Keratinocyte (primary cell): Measurements from ENCODE around the gene BASP1. TPM values are rescaled to one million over a fixed set of nuclear protein-coding genes. Genes with fewer than 3 reads are reported as not detected.

Source experiments
- DNase-seq: peaks from one replicate; pipeline ENCODE4 v3.0.0-alpha.2; 2011; ENCODE audit warnings: low read depth, missing footprints, low spot score
- FAIRE-seq: peaks from 2 replicates; lab custom pipeline; 2011; peaks lifted over from hg19 to GRCh38; lab: Jason Lieb, UNC
- H2AFZ ChIP-seq: 2 replicates; pipeline ENCODE4 v1.6.0; 2012; ENCODE audit warnings: low read length, control low read depth, inconsistent platforms; ENCODE audit not compliant: control insufficient read depth
- H3K27ac ChIP-seq: 2 replicates; pipeline ENCODE4 v1.5.1; 2011; ENCODE audit warnings: low read length; ENCODE audit not compliant: control insufficient read depth, insufficient read depth
- H3K27me3 ChIP-seq: 3 replicates; pipeline ENCODE4 v1.6.0; 2011; ENCODE audit warnings: low read length; ENCODE audit not compliant: control insufficient read depth, insufficient read depth; ENCODE audit errors: extremely low read depth
- H3K36me3 ChIP-seq, 2 experiments: 2 replicates in 1 of 2; 3 replicates in 1 of 2; pipeline ENCODE4 v1.5.1; 2011; ENCODE audit warnings: low read length in 2 of 2, mild to moderate bottlenecking in 1 of 2; ENCODE audit not compliant: control insufficient read depth in 2 of 2, insufficient read depth in 2 of 2; ENCODE audit errors: extremely low read depth in 1 of 2
- H3K4me1 ChIP-seq: 3 replicates; pipeline ENCODE4 v1.5.1; 2011; ENCODE audit warnings: low read length; ENCODE audit not compliant: control insufficient read depth, insufficient read depth; ENCODE audit errors: extremely low read depth
- H3K4me2 ChIP-seq: 3 replicates; pipeline ENCODE4 v1.6.0; 2011; ENCODE audit warnings: low read depth, low read length; ENCODE audit not compliant: control insufficient read depth, insufficient read depth; ENCODE audit errors: extremely low read depth
- H3K4me3 ChIP-seq, 3 experiments: fragments of 200-600 bp in 1 of 3; sonication (generic) in 1 of 3; 2 replicates in 2 of 3; 3 replicates in 1 of 3; pipeline ENCODE4 v1.5.1; 2011 to 2016; ENCODE audit warnings: low read length in 3 of 3, mild to moderate bottlenecking in 3 of 3, control low read depth in 2 of 3, inconsistent platforms in 1 of 3, low read depth in 1 of 3, mixed read lengths in 1 of 3, mixed run types in 1 of 3, moderate library complexity in 1 of 3; ENCODE audit not compliant: control insufficient read depth in 2 of 3, insufficient read depth in 2 of 3; ENCODE audit errors: extremely low read depth in 1 of 3
- H3K79me2 ChIP-seq: 2 replicates; pipeline ENCODE4 v1.6.0; 2012; ENCODE audit warnings: low read length; ENCODE audit not compliant: control insufficient read depth, insufficient read depth
- H3K9ac ChIP-seq: 3 replicates; pipeline ENCODE4 v1.6.0; 2011; ENCODE audit warnings: low read length; ENCODE audit not compliant: control insufficient read depth, insufficient read depth; ENCODE audit errors: extremely low read depth
- H3K9me1 ChIP-seq: 3 replicates; pipeline ENCODE4 v1.6.0; 2011; ENCODE audit warnings: low read length; ENCODE audit not compliant: control insufficient read depth, insufficient read depth; ENCODE audit errors: extremely low read depth
- H3K9me3 ChIP-seq: 2 replicates; pipeline ENCODE4 v1.5.1; 2012; ENCODE audit warnings: low read depth, low read length; ENCODE audit not compliant: control insufficient read depth
- H4K20me1 ChIP-seq: 3 replicates; pipeline ENCODE4 v1.6.0; 2011; ENCODE audit warnings: low read length; ENCODE audit not compliant: control insufficient read depth, insufficient read depth; ENCODE audit errors: extremely low read depth
- EZH2 ChIP-seq: IDR thresholded peaks from one replicate; pipeline ENCODE4 v1.6.1; 2012; ENCODE audit warnings: inconsistent platforms, mild to moderate bottlenecking, low read length, moderate library complexity
- dilution Hi-C: fragments of 300-500 bp; cut with MboI; formaldehyde crosslinking; loops from one replicate; pipeline ENCODE4 v1.7.0; 2020; ENCODE audit warnings: low sequenced_read_pairs; ENCODE audit not compliant: extremely low pct_ligation_motif_present
- polyA plus RNA-seq, 5 experiments: library from polyadenylated mRNA; depleted of rRNA in 3 of 5; stranded (reverse) in 3 of 5; stranded (forward) in 1 of 5; unstranded in 1 of 5; fragments of >200 nt; gene quantifications; 1 replicate in 1 of 5; 2 replicates in 3 of 5; 3 replicates in 1 of 5; pipeline versions ENCODE4 v1.2.1 to v1.2.3, GENCODE V29; 2011 to 2012; ENCODE audit warnings: missing spikeins in 2 of 5, low read depth in 1 of 5, low replicate concordance in 1 of 5
- TF ChIP-seq, protein P1 (sequence below), 3 experiments: IDR thresholded peaks in 1 of 3; conservative IDR thresholded peaks in 1 of 3; optimal IDR thresholded peaks in 1 of 3; 2 replicates in 2 of 3; 3 replicates in 1 of 3; pipeline versions ENCODE3 to v1.5.1; 2011; ENCODE audit warnings: low read length in 3 of 3, mild to moderate bottlenecking in 3 of 3, moderate library complexity in 2 of 3, control low read depth in 1 of 3, inconsistent platforms in 1 of 3; ENCODE audit not compliant: insufficient read depth in 2 of 3; ENCODE audit errors: extremely low read depth in 1 of 3

Gene BASP1
- polyA plus RNA-seq, 1 donor (not counting 4 experiments of a cell fraction or from before 2014, with no cell fraction given), result 127 TPM

- Histone ChIP-seq H3K4me1 (peaks cover 45% of the 10 kb centered on the region), H3K9ac (no peak overlapping the region), H3K27me3 (no peaks in the 10 kb centered on the region), H4K20me1 (no peaks in the 10 kb centered on the region), H3K4me2 (peak overlapping the region; percentile 37), H2AFZ (no peak overlapping the region), H3K36me3 (peaks cover 7 to 14% of the 10 kb centered on the region in 2 experiments), H3K9me3 (no peaks in the 10 kb centered on the region), H3K9me1 (no peaks in the 10 kb centered on the region), H3K27ac (peak overlapping the region; percentile 45), H3K4me3 (no peak overlapping the region), H3K79me2 (peaks cover 79% of the 10 kb centered on the region)
- dilution Hi-C loops, result no loop called here
- DNase-seq (no peak), FAIRE-seq (peak; percentile 52)
- TF ChIP-seq, protein P1, sequence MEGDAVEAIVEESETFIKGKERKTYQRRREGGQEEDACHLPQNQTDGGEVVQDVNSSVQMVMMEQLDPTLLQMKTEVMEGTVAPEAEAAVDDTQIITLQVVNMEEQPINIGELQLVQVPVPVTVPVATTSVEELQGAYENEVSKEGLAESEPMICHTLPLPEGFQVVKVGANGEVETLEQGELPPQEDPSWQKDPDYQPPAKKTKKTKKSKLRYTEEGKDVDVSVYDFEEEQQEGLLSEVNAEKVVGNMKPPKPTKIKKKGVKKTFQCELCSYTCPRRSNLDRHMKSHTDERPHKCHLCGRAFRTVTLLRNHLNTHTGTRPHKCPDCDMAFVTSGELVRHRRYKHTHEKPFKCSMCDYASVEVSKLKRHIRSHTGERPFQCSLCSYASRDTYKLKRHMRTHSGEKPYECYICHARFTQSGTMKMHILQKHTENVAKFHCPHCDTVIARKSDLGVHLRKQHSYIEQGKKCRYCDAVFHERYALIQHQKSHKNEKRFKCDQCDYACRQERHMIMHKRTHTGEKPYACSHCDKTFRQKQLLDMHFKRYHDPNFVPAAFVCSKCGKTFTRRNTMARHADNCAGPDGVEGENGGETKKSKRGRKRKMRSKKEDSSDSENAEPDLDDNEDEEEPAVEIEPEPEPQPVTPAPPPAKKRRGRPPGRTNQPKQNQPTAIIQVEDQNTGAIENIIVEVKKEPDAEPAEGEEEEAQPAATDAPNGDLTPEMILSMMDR (optimal IDR thresholded peaks at IDR 0.05 in 1 of 3, IDR thresholded peaks at IDR 0.05 in 1 of 3, conservative IDR thresholded peaks at IDR 0.05 in 1 of 3; ENCODE audit: extremely low read depth in 1 of 3, insufficient read depth in 2 of 3, low read length in 3 of 3), result no peak
- no peak for TF ChIP-seq EZH2
These were observed 35.1 kb downstream of the BASP1 start for GRCh38 chr5:17252543-17252942.

GRCh38 chr5:17255471-17256021, 38.1 kb downstream of the BASP1 start:
- Histone ChIP-seq H3K9me3 (no peaks in the 10 kb centered on the region), H3K4me2 (no peak overlapping the region), H3K27me3 (no peaks in the 10 kb centered on the region), H4K20me1 (no peaks in the 10 kb centered on the region), H3K79me2 (peaks cover 89% of the 10 kb centered on the region), H3K4me3 (no peak overlapping the region), H3K9me1 (no peaks in the 10 kb centered on the region), H3K9ac (no peak overlapping the region), H2AFZ (no peak overlapping the region), H3K27ac (no peak overlapping the region), H3K4me1 (peaks cover 31% of the 10 kb centered on the region), H3K36me3 (peaks cover 4 to 18% of the 10 kb centered on the region in 2 experiments)
- DNase-seq (no peak), FAIRE-seq (no peak)
- TF ChIP-seq, protein P1 (optimal IDR thresholded peaks at IDR 0.05 in 1 of 3, IDR thresholded peaks at IDR 0.05 in 1 of 3, conservative IDR thresholded peaks at IDR 0.05 in 1 of 3; ENCODE audit: extremely low read depth in 1 of 3, insufficient read depth in 2 of 3, low read length in 3 of 3), result no peak
- TF ChIP-seq EZH2, result no peak
- dilution Hi-C loops, result no loop called here
